ENCODE measurements around the gene CDHR5. TPM values are rescaled to one million over a fixed set of nuclear protein-coding genes. Genes with fewer than 3 reads are reported as not detected.

CDHR5 gene
- total RNA-seq, 1 experiment from 2014 or later = not detected

DNA sequence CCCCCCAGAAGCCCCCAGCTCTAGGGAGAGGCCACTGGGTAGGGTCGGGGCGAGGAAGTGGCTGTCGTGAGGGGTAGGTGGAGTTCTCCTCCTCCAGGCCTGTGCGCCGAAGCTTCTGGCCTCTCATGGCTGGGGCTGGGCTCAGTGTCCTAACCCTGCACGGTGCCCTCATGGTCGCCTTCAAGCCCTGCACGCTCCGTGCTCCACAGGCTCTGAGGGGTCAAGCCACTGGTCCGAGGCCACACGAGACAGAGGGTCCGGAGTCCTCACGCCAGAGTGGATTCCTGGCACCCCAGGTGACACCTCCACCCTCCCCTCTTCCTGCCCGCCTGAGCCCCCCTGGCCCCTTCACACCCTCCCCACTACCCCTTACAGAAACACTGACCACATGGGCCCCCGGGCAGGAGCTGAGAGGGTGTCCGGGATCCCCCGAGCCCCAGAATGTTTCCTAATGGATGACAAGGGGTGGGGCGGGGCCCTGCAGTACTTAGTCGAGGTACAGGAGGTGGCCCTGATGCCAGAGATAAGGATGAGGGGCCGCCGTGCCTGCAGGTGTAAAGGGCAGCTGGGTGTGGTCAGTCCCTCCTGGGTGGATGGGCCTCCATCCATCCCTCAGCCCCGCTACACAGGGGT lies 997 bp upstream of the CDHR5 start:
- POLR2A ChIA-PET (ENCODE audit: low non-redundant PET) = no interaction called here
- H3K4me3 ChIP-seq (ENCODE audit: low read depth, low read length, poor library complexity, severe bottlenecking) = no peak overlapping the region
- CTCF ChIA-PET = no interaction called here
- TF ChIP-seq EZH2 (IDR thresholded peaks at IDR 0.05; ENCODE audit: borderline replicate concordance, low read depth, low read length, poor library complexity, severe bottlenecking) = no peak
- TF ChIP-seq, protein P1, sequence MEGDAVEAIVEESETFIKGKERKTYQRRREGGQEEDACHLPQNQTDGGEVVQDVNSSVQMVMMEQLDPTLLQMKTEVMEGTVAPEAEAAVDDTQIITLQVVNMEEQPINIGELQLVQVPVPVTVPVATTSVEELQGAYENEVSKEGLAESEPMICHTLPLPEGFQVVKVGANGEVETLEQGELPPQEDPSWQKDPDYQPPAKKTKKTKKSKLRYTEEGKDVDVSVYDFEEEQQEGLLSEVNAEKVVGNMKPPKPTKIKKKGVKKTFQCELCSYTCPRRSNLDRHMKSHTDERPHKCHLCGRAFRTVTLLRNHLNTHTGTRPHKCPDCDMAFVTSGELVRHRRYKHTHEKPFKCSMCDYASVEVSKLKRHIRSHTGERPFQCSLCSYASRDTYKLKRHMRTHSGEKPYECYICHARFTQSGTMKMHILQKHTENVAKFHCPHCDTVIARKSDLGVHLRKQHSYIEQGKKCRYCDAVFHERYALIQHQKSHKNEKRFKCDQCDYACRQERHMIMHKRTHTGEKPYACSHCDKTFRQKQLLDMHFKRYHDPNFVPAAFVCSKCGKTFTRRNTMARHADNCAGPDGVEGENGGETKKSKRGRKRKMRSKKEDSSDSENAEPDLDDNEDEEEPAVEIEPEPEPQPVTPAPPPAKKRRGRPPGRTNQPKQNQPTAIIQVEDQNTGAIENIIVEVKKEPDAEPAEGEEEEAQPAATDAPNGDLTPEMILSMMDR (conservative IDR thresholded peaks at IDR 0.05; ENCODE audit: low read depth, low read length) = no peak
- intact Hi-C loops (cut with micrococcal nuclease; ENCODE audit: unreplicated experiment) = no loop called here
- H3K9me3 ChIP-seq (ENCODE audit: low read depth, low read length, poor library complexity, severe bottlenecking) = no peaks in the 10 kb centered on the region
- no peak for DNase-seq (ENCODE audit: low spot score)
- no TSS peak for BruUV-seq (replicated peaks)
- H3K36me3 ChIP-seq (ENCODE audit: insufficient read depth, low read length, poor library complexity, severe bottlenecking) = no peaks in the 10 kb centered on the region
- no peak overlapping the region for H3K27ac ChIP-seq (ENCODE audit: low read depth, low read length, poor library complexity, severe bottlenecking)
- peaks cover 11% of the 10 kb centered on the region for H3K4me1 ChIP-seq (ENCODE audit: insufficient read depth, low read length, poor library complexity, severe bottlenecking)
- no peaks in the 10 kb centered on the region for H3K27me3 ChIP-seq (replicated peaks; ENCODE audit: insufficient read depth, low read depth, low read length, poor library complexity)

DNA sequence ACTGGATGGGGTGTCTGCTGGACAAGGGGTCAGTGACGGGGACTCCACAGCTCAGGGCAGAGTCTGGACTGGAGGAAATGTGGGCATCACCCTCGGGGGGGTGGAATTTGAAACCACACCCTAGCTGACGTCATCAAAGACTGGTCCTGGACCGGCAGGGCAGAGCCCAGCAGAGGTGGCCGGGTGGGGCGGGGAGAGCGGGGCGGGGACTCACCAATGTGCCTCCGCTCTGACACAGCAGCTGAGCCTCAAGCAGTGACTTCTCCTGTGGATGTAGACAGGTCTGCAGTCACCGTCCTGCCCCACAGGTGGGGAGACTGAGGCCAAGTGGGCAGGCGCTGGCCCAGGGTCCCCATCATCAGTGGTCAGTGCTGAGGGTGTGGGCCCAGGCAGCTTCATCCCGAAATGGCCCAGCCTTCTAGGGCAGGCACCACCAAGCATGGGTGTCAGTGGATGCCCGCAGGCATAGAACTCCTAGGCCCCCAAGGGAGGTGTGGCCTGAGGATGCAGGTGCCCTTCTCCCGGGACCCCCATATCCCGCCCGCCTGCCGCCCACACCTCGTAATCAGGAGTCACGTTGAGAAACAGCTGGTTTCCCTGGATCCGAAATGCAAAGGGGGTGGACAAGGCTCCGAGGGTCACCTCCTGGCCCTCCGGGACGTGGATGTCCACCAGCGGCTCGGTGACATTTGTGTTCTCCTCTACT lies 603 bp downstream of the CDHR5 start:
- no TSS peak for BruUV-seq (replicated peaks)
- Histone ChIP-seq H3K27me3 (replicated peaks; ENCODE audit: insufficient read depth, low read depth, low read length, poor library complexity) (no peaks in the 10 kb centered on the region), H3K4me3 (ENCODE audit: low read depth, low read length, poor library complexity, severe bottlenecking) (no peak overlapping the region), H3K9me3 (ENCODE audit: low read depth, low read length, poor library complexity, severe bottlenecking) (no peaks in the 10 kb centered on the region), H3K36me3 (ENCODE audit: insufficient read depth, low read length, poor library complexity, severe bottlenecking) (no peaks in the 10 kb centered on the region), H3K27ac (ENCODE audit: low read depth, low read length, poor library complexity, severe bottlenecking) (no peak overlapping the region), H3K4me1 (ENCODE audit: insufficient read depth, low read length, poor library complexity, severe bottlenecking) (peaks cover 10% of the 10 kb centered on the region)
- ChIA-PET CTCF (no interaction called here), POLR2A (ENCODE audit: low non-redundant PET) (no interaction called here)
- TF ChIP-seq, protein P1 (conservative IDR thresholded peaks at IDR 0.05; ENCODE audit: low read depth, low read length) = no peak
- TF ChIP-seq EZH2 (IDR thresholded peaks at IDR 0.05; ENCODE audit: borderline replicate concordance, low read depth, low read length, poor library complexity, severe bottlenecking) = no peak
- intact Hi-C loops (cut with micrococcal nuclease; ENCODE audit: unreplicated experiment) = no loop called here
- no peak for DNase-seq (ENCODE audit: low spot score)

DNA sequence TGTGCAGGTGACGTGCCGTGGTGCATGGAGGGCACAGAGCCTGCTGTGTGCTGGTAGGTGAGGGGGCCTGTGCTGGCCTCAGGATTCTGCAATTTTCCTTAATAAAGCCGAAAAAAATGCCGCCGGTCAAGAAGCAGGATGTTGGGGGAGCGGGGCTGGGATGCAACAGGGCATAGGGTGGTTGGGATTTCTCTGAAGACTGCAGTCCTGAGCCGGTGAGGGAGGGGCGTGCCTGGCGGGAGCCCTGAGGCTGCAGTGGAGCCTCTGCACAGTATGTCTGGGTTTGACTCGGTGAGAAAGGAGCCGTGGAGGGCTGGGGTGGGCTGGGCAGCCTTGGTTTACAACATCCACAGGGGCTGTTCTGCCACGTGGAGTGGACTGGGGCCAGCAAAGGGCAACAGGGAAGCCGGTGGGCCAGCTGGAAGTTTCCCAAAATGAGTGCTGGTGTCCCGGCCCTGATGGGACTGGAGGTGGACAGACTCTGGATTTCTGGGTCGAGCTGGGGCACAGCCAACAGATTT lies 1.3 kb downstream of the CDHR5 start:
- DNase-seq (ENCODE audit: low spot score) = no peak
- TF ChIP-seq, protein P1 (conservative IDR thresholded peaks at IDR 0.05; ENCODE audit: low read depth, low read length) = no peak
- TF ChIP-seq EZH2 (IDR thresholded peaks at IDR 0.05; ENCODE audit: borderline replicate concordance, low read depth, low read length, poor library complexity, severe bottlenecking) = no peak
- ChIA-PET POLR2A (ENCODE audit: low non-redundant PET) (no interaction called here), CTCF (no interaction called here)
- no TSS peak for BruUV-seq (replicated peaks)
- intact Hi-C loops (cut with micrococcal nuclease; ENCODE audit: unreplicated experiment) = no loop called here
- no peaks in the 10 kb centered on the region for H3K9me3 ChIP-seq (ENCODE audit: low read depth, low read length, poor library complexity, severe bottlenecking)
- no peaks in the 10 kb centered on the region for H3K36me3 ChIP-seq (ENCODE audit: insufficient read depth, low read length, poor library complexity, severe bottlenecking)
- no peaks in the 10 kb centered on the region for H3K27me3 ChIP-seq (replicated peaks; ENCODE audit: insufficient read depth, low read depth, low read length, poor library complexity)
- no peak overlapping the region for H3K4me3 ChIP-seq (ENCODE audit: low read depth, low read length, poor library complexity, severe bottlenecking)
- H3K4me1 ChIP-seq (ENCODE audit: insufficient read depth, low read length, poor library complexity, severe bottlenecking) = peaks cover 3% of the 10 kb centered on the region
- H3K27ac ChIP-seq (ENCODE audit: low read depth, low read length, poor library complexity, severe bottlenecking) = no peak overlapping the region
